ENCODE results near the gene RGS12.

DNA sequence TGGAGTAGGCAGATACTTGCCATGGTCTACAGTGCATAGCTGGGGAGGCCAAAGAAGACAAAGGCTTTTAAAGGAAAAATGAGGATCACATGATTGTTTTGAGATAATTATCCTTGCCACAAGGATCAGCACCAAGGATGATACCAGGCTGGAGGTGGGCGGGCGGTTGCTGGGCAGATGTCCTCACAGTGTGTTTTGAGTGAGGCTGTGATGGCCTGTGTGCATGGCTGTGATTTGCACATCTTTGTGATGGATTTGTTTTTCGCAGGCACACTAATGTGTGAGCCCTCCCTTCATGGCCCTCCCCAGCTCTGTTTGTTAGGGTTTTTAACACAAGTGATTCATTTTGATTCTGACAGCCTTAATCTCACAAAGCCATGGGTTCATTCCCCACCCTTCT lies 46.8 kb downstream of the RGS12 start:
- TF ChIP-seq, protein P1, sequence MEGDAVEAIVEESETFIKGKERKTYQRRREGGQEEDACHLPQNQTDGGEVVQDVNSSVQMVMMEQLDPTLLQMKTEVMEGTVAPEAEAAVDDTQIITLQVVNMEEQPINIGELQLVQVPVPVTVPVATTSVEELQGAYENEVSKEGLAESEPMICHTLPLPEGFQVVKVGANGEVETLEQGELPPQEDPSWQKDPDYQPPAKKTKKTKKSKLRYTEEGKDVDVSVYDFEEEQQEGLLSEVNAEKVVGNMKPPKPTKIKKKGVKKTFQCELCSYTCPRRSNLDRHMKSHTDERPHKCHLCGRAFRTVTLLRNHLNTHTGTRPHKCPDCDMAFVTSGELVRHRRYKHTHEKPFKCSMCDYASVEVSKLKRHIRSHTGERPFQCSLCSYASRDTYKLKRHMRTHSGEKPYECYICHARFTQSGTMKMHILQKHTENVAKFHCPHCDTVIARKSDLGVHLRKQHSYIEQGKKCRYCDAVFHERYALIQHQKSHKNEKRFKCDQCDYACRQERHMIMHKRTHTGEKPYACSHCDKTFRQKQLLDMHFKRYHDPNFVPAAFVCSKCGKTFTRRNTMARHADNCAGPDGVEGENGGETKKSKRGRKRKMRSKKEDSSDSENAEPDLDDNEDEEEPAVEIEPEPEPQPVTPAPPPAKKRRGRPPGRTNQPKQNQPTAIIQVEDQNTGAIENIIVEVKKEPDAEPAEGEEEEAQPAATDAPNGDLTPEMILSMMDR (conservative IDR thresholded peaks at IDR 0.05 in 1 of 2, IDR thresholded peaks at IDR 0.05 in 1 of 2; ENCODE audit: extremely low read depth in 1 of 2, insufficient read depth in 1 of 2, low read depth in 1 of 2, low read length in 2 of 2), result no peak
- no peak for TF ChIP-seq EZH2 (IDR thresholded peaks at IDR 0.05; ENCODE audit: borderline replicate concordance, low read length)

Measured in mammary epithelial cell (primary cell).